IMR-90 (cell line): ENCODE results near the gene AGGF1. TPM values are rescaled to one million over a fixed set of nuclear protein-coding genes. Genes with fewer than 3 reads are reported as not detected.

ENCODE experiments used
- ATAC-seq: fragments of 200-7000 bp; cut with Tn5 transposase; 2 replicates; pipeline ENCODE4 v1.9.1; 2020; ENCODE audit warnings: low read depth, mild to moderate bottlenecking, moderate library complexity
- BruUV-seq: library from RNA; stranded (reverse); fragments of 400-500 nt; replicated peaks from 2 replicates; lab custom pipeline; 2021; lab: Mats Ljungman, UMichigan
- CTCF ChIA-PET: fragments of 300-600 bp; formaldehyde crosslinking; extraction: SDS; loops from one replicate; lab custom pipeline; 2021; ENCODE audit warnings: antibody characterized with exemption; lab: Yijun Ruan, JAX
- POLR2A ChIA-PET: fragments of 300-600 bp; sonication (Branson Sonifier 250); formaldehyde crosslinking; loops from one replicate; lab custom pipeline; 2022; ENCODE audit warnings: antibody characterized with exemption; ENCODE audit not compliant: unreplicated experiment; lab: Charles Lee
- DNase-seq: peaks from one replicate; pipeline ENCODE4 v3.0.0; 2013
- H2AFZ ChIP-seq: replicated peaks from 2 replicates; pipeline ENCODE3; 2013; ENCODE audit warnings: low read length, mild to moderate bottlenecking; ENCODE audit not compliant: poor library complexity
- H2AK5ac ChIP-seq: 2 replicates; pipeline ENCODE4 v1.6.1; 2013; ENCODE audit warnings: low read depth, low read length, inconsistent platforms
- H2AK9ac ChIP-seq: replicated peaks from 2 replicates; pipeline ENCODE3; 2013; ENCODE audit warnings: mild to moderate bottlenecking, low read depth, low read length, moderate library complexity; ENCODE audit not compliant: poor library complexity
- H2BK120ac ChIP-seq: 2 replicates; pipeline ENCODE4 v1.6.1; 2013; ENCODE audit warnings: low read depth, low read length, inconsistent platforms
- H2BK15ac ChIP-seq: 3 replicates; pipeline ENCODE4 v1.6.1; 2013; ENCODE audit warnings: low read depth, low read length, inconsistent platforms
- H2BK20ac ChIP-seq: 2 replicates; pipeline ENCODE4 v1.6.1; 2013; ENCODE audit warnings: low read depth, mild to moderate bottlenecking, inconsistent platforms, low read length, moderate library complexity
- H2BK5ac ChIP-seq: 2 replicates; pipeline ENCODE4 v1.6.1; 2013; ENCODE audit warnings: mild to moderate bottlenecking, low read depth, low read length, inconsistent platforms; ENCODE audit not compliant: poor library complexity, severe bottlenecking
- H3K14ac ChIP-seq: replicated peaks from 2 replicates; pipeline ENCODE4 v1.6.1; 2013; ENCODE audit warnings: low read depth, low read length, inconsistent platforms
- H3K18ac ChIP-seq: 2 replicates; pipeline ENCODE4 v1.6.1; 2013; ENCODE audit warnings: low read depth, low read length, control low read depth
- H3K23ac ChIP-seq: 2 replicates; pipeline ENCODE4 v1.6.1; 2013; ENCODE audit warnings: low read depth, low read length, inconsistent platforms
- H3K27ac ChIP-seq: 2 replicates; pipeline ENCODE4 v1.5.1; 2013; ENCODE audit warnings: mild to moderate bottlenecking, control low read depth, low read length; ENCODE audit not compliant: insufficient read depth
- H3K27me3 ChIP-seq: 2 replicates; pipeline ENCODE4 v1.6.1; 2013; ENCODE audit warnings: low read length; ENCODE audit not compliant: control insufficient read depth, insufficient read depth
- H3K36me3 ChIP-seq: 2 replicates; pipeline ENCODE4 v1.6.1; 2013; ENCODE audit warnings: low read length, mixed read lengths; ENCODE audit not compliant: control insufficient read depth, insufficient read depth
- H3K4ac ChIP-seq: 2 replicates; pipeline ENCODE4 v1.6.1; 2013; ENCODE audit warnings: low read depth, low read length, inconsistent platforms
- H3K4me1 ChIP-seq: 2 replicates; pipeline ENCODE4 v1.6.1; 2013; ENCODE audit warnings: low read length, mixed read lengths; ENCODE audit not compliant: control insufficient read depth, insufficient read depth
- H3K4me2 ChIP-seq: 2 replicates; pipeline ENCODE4 v1.6.1; 2013; ENCODE audit warnings: low read depth, mild to moderate bottlenecking, control low read depth, low read length, moderate library complexity
- H3K4me3 ChIP-seq: 2 replicates; pipeline ENCODE4 v1.5.1; 2013; ENCODE audit warnings: low read depth, mild to moderate bottlenecking, control low read depth, low read length, moderate library complexity; ENCODE audit not compliant: insufficient read depth
- H3K56ac ChIP-seq: 2 replicates; pipeline ENCODE4 v1.6.1; 2013; ENCODE audit warnings: low read length, inconsistent platforms; ENCODE audit not compliant: insufficient read depth; ENCODE audit errors: extremely low read depth
- H3K79me1 ChIP-seq, 2 experiments: 2 replicates each; pipeline ENCODE4 v1.6.1; 2013; ENCODE audit warnings: low read length in 2 of 2, inconsistent platforms in 1 of 2, low read depth in 1 of 2
- H3K9ac ChIP-seq: 2 replicates; pipeline ENCODE4 v1.6.1; 2013; ENCODE audit warnings: low read depth, low read length, control low read depth
- H3K9me1 ChIP-seq: 2 replicates; pipeline ENCODE4 v1.6.1; 2013; ENCODE audit warnings: low read length, inconsistent platforms; ENCODE audit not compliant: insufficient read depth
- H3K9me3 ChIP-seq: 2 replicates; pipeline ENCODE4 v1.6.1; 2013; ENCODE audit warnings: low read length; ENCODE audit not compliant: control insufficient read depth, insufficient read depth
- H4K20me1 ChIP-seq: 2 replicates; pipeline ENCODE4 v1.6.1; 2013; ENCODE audit warnings: low read length, inconsistent platforms; ENCODE audit not compliant: insufficient read depth
- H4K5ac ChIP-seq: 2 replicates; pipeline ENCODE4 v1.6.1; 2013; ENCODE audit warnings: mild to moderate bottlenecking, low read depth, low read length, control low read depth
- H4K8ac ChIP-seq, 2 experiments: 2 replicates each; pipeline ENCODE4 v1.6.1; 2013; ENCODE audit warnings: low read depth in 2 of 2, low read length in 2 of 2, control low read depth in 1 of 2, inconsistent platforms in 1 of 2
- H4K91ac ChIP-seq: 2 replicates; pipeline ENCODE4 v1.6.1; 2013; ENCODE audit warnings: low read depth, low read length, inconsistent platforms; ENCODE audit not compliant: insufficient read depth
- BHLHE40 ChIP-seq: fragments of 150-350 bp; IDR thresholded peaks from 2 replicates; pipeline ENCODE4 v1.6.1; 2016; ENCODE audit warnings: mild to moderate bottlenecking, low read depth, low read length
- CEBPB ChIP-seq: IDR thresholded peaks from 2 replicates; pipeline ENCODE4 v1.6.1; 2012; ENCODE audit warnings: low read depth, low read length, improper control_type of control experiment
- CHD1 ChIP-seq: IDR thresholded peaks from 2 replicates; pipeline ENCODE4 v1.6.1; 2012; ENCODE audit warnings: low read depth, low read length, improper control_type of control experiment
- FOS ChIP-seq: fragments of 150-350 bp; IDR thresholded peaks from 2 replicates; pipeline ENCODE4 v1.6.1; 2016; ENCODE audit warnings: low read depth, low read length
- MAFK ChIP-seq: IDR thresholded peaks from 2 replicates; pipeline ENCODE4 v1.6.1; 2012; ENCODE audit warnings: low read depth, low read length, improper control_type of control experiment
- MAZ ChIP-seq: IDR thresholded peaks from 2 replicates; pipeline ENCODE4 v1.6.1; 2012; ENCODE audit warnings: low read depth, mild to moderate bottlenecking, low read length, improper control_type of control experiment, moderate library complexity, borderline replicate concordance
- MXI1 ChIP-seq: IDR thresholded peaks from 2 replicates; pipeline ENCODE4 v1.6.1; 2012; ENCODE audit warnings: low read depth, mild to moderate bottlenecking, low read length, moderate library complexity, borderline replicate concordance
- NFE2L2 ChIP-seq: fragments of 150-350 bp; IDR thresholded peaks from 2 replicates; pipeline ENCODE4 v1.6.1; 2016; ENCODE audit warnings: low read depth, mild to moderate bottlenecking, low read length
- POLR2A ChIP-seq: IDR thresholded peaks from 2 replicates; pipeline ENCODE4 v1.6.1; 2012; ENCODE audit warnings: mild to moderate bottlenecking, low read depth, low read length
- RAD21 ChIP-seq: IDR thresholded peaks from 2 replicates; pipeline ENCODE4 v1.6.1; 2012; ENCODE audit warnings: low read length, improper control_type of control experiment
- RCOR1 ChIP-seq: IDR thresholded peaks from 2 replicates; pipeline ENCODE4 v1.6.1; 2012; ENCODE audit warnings: mild to moderate bottlenecking, low read length, improper control_type of control experiment; ENCODE audit not compliant: insufficient replicate concordance
- RFX5 ChIP-seq: IDR thresholded peaks from 2 replicates; pipeline ENCODE4 v1.8.0; 2012; ENCODE audit warnings: low read depth, mild to moderate bottlenecking, low read length, moderate library complexity
- SMC3 ChIP-seq: fragments of 150-350 bp; IDR thresholded peaks from 2 replicates; pipeline ENCODE4 v1.6.1; 2016; ENCODE audit warnings: low read depth, mild to moderate bottlenecking, antibody characterized with exemption, low read length, moderate library complexity
- WGBS, 2 experiments: methylation state at CpG; one replicate each; pipeline versions ENCODE4 v1.1.5 to v1.1.7; 2013; ENCODE audit warnings: missing lambda C conversion rate in 2 of 2; ENCODE audit not compliant: insufficient read length in 1 of 2; ENCODE audit errors: extremely low coverage in 2 of 2; 5-methylcytosine and 5-hydroxymethylcytosine counted together
- dilution Hi-C: fragments of 300-500 bp; cut with HindIII; formaldehyde crosslinking; loops from one replicate; pipeline ENCODE4 v1.14.3; 2018; ENCODE audit warnings: low sequenced_read_pairs; ENCODE audit not compliant: unreplicated experiment
- in situ Hi-C: fragments of 300-500 bp; cut with MboI; formaldehyde crosslinking; loops from 3 replicates; pipeline ENCODE4 v1.14.3; 2019; ENCODE audit warnings: low sequenced_read_pairs, inconsistent platforms, mixed read lengths
- intact Hi-C: fragments of 100-400 bp; cut with micrococcal nuclease; formaldehyde crosslinking; loops from 2 replicates; pipeline ENCODE4 v1.10.0; 2022
- polyA plus RNA-seq, 3 experiments: library from polyadenylated mRNA; depleted of rRNA; stranded (reverse); fragments of >200 nt; gene quantifications; 2 replicates each; pipeline ENCODE4 v1.2.3, GENCODE V29; 2012; ENCODE audit warnings: low replicate concordance in 1 of 3
- total RNA-seq: library from RNA; depleted of rRNA; stranded (reverse); fragments of >200 nt; gene quantifications from 2 replicates; pipeline ENCODE4 v1.2.3, GENCODE V29; 2012
- TF ChIP-seq, protein P1 (sequence below): fragments of 150-350 bp; IDR thresholded peaks from 2 replicates; pipeline ENCODE4 v1.6.1; 2016; ENCODE audit warnings: low read depth, mild to moderate bottlenecking, low read length, moderate library complexity, borderline replicate concordance
- TF ChIP-seq, protein P2 (sequence below): fragments of 150-350 bp; IDR thresholded peaks from 2 replicates; pipeline ENCODE4 v1.6.1; 2017; ENCODE audit warnings: mild to moderate bottlenecking, antibody characterized with exemption, low read length, low read depth
- TF ChIP-seq, protein P3 (sequence below): conservative IDR thresholded peaks from 2 replicates; pipeline ENCODE4 v1.5.1; 2012; ENCODE audit warnings: mild to moderate bottlenecking, low read depth, low read length, improper control_type of control experiment

The AGGF1 gene
- total and polyA plus RNA-seq, 2 of the 4 experiments (the other 2 are of a cell fraction): 7.3 to 8.4 TPM

DNA sequence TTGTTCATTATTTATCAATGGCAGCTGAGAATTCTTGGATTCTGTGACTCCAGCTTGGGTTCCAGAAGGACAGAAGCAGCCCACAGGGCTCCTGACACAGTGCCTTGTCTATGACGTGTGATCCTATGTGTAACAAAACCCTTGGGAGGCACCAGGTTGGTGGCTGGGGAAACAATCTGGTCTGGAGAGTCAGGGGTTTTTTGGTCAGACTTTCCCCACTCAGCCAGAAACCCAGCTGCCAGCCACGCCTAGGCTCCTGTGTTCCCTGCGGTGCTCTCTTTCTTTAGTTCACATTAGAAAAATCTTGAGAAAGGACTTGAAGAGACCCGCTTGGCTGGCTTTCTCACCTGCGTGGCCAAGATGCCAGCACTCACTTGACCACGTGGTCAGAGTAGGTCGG, 72.3 kb downstream of the AGGF1 start:
- no peaks in the 10 kb centered on the region for H4K20me1 ChIP-seq
- no peak overlapping the region for H4K8ac ChIP-seq
- H2AK5ac ChIP-seq: no peak overlapping the region
- 0 out of 2 replicates have a peak, but pooled peaks cover 1% of the 10 kb centered on the region for H3K4me1 ChIP-seq
- POLR2A ChIA-PET: no interaction called here
- H3K56ac ChIP-seq: no peak overlapping the region
- no peak overlapping the region for H2BK15ac ChIP-seq
- no peak for DNase-seq
- no peak overlapping the region for H3K4me3 ChIP-seq
- no peaks in the 10 kb centered on the region for H3K36me3 ChIP-seq
- in situ Hi-C loops: no loop called here
- no peak overlapping the region for H3K27ac ChIP-seq
- no peaks in the 10 kb centered on the region for H3K9me1 ChIP-seq
- no peak overlapping the region for H3K18ac ChIP-seq
- no peak overlapping the region for H2BK5ac ChIP-seq
- H3K4ac ChIP-seq: no peak overlapping the region
- no peak overlapping the region for H3K14ac ChIP-seq
- dilution Hi-C loops: no loop called here
- H2BK120ac ChIP-seq: no peak overlapping the region
- no CpG with 5 or more reads among the region's 7 CpGs for WGBS, 2 experiments
- H3K9ac ChIP-seq: no peak overlapping the region
- no peak overlapping the region for H2BK20ac ChIP-seq
- no peak overlapping the region for H3K23ac ChIP-seq
- BruUV-seq: no TSS peak
- TF ChIP-seq CHD1: no peak
- TF ChIP-seq RCOR1: no peak
- no peak for TF ChIP-seq FOS
- no peak for TF ChIP-seq CEBPB
- no peak for TF ChIP-seq MAZ
- no peak for TF ChIP-seq MAFK
- TF ChIP-seq MXI1: no peak
- TF ChIP-seq NFE2L2: no peak
- TF ChIP-seq, protein P1, sequence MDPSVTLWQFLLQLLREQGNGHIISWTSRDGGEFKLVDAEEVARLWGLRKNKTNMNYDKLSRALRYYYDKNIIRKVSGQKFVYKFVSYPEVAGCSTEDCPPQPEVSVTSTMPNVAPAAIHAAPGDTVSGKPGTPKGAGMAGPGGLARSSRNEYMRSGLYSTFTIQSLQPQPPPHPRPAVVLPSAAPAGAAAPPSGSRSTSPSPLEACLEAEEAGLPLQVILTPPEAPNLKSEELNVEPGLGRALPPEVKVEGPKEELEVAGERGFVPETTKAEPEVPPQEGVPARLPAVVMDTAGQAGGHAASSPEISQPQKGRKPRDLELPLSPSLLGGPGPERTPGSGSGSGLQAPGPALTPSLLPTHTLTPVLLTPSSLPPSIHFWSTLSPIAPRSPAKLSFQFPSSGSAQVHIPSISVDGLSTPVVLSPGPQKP: no peak
- TF ChIP-seq RFX5: no peak
- TF ChIP-seq, protein P2, sequence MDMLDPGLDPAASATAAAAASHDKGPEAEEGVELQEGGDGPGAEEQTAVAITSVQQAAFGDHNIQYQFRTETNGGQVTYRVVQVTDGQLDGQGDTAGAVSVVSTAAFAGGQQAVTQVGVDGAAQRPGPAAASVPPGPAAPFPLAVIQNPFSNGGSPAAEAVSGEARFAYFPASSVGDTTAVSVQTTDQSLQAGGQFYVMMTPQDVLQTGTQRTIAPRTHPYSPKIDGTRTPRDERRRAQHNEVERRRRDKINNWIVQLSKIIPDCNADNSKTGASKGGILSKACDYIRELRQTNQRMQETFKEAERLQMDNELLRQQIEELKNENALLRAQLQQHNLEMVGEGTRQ: no peak
- TF ChIP-seq SMC3: no peak
- TF ChIP-seq, protein P3, sequence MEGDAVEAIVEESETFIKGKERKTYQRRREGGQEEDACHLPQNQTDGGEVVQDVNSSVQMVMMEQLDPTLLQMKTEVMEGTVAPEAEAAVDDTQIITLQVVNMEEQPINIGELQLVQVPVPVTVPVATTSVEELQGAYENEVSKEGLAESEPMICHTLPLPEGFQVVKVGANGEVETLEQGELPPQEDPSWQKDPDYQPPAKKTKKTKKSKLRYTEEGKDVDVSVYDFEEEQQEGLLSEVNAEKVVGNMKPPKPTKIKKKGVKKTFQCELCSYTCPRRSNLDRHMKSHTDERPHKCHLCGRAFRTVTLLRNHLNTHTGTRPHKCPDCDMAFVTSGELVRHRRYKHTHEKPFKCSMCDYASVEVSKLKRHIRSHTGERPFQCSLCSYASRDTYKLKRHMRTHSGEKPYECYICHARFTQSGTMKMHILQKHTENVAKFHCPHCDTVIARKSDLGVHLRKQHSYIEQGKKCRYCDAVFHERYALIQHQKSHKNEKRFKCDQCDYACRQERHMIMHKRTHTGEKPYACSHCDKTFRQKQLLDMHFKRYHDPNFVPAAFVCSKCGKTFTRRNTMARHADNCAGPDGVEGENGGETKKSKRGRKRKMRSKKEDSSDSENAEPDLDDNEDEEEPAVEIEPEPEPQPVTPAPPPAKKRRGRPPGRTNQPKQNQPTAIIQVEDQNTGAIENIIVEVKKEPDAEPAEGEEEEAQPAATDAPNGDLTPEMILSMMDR: no peak
- TF ChIP-seq BHLHE40: no peak
- TF ChIP-seq POLR2A: no peak
- no peak for TF ChIP-seq RAD21
- no peak overlapping the region for H4K91ac ChIP-seq
- no peak overlapping the region for H4K5ac ChIP-seq
- no peak overlapping the region for H2AK9ac ChIP-seq
- CTCF ChIA-PET: no interaction called here
- intact Hi-C loops: no loop called here
- H3K4me2 ChIP-seq: no peak overlapping the region
- H2AFZ ChIP-seq: no peak overlapping the region
- no peak for ATAC-seq
- H3K9me3 ChIP-seq: no peaks in the 10 kb centered on the region
- H3K79me1 ChIP-seq: no peaks in the 10 kb centered on the region
- peaks cover 1% of the 10 kb centered on the region; the same call in 1 of the 2 replicates for H3K27me3 ChIP-seq
